ENCODE results near the gene FUT8. TPM values are rescaled to one million over a fixed set of nuclear protein-coding genes. Genes with fewer than 3 reads are reported as not detected.
"Not testable (repeated sequence)": the region's sequence is repeated elsewhere in the genome, so short reads cannot be mapped to it uniquely, and the experiment has no call there.

FUT8 gene
- total RNA-seq, 1 donor from 2014 or later = 56.6 TPM

DNA sequence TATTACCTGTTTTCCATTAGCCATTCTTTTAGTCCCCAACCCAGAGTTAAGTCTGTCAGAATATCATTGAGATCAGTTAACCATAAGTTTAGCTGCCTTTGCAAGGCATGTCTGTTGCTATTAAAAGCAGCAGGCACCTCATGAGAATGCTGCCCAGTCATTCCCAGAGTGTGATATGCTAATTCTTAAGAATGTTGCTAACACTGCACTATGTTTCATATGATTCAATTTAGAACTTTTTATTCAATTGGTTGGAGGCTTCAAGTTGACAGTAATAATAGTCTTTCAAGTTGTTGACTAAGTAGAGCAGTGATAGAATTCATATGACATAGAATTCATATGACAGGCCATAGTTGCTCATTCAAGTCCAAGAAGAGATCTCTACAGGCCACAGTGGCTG, 292.3 kb downstream of the FUT8 start:
- Mint-ChIP-seq H3K4me3 (ENCODE audit: unreplicated experiment) (no peak overlapping the region), H3K27me3 (ENCODE audit: unreplicated experiment) (no peaks in the 10 kb centered on the region), H3K9me3 (ENCODE audit: unreplicated experiment) (no peaks in the 10 kb centered on the region), H3K27ac (ENCODE audit: unreplicated experiment) (no peak overlapping the region), H3K36me3 (ENCODE audit: unreplicated experiment) (peaks cover 8% of the 10 kb centered on the region), H3K4me1 (ENCODE audit: low read depth, unreplicated experiment) (peaks cover 2% of the 10 kb centered on the region)
- no peak for DNase-seq
- TF ChIP-seq, protein P1, sequence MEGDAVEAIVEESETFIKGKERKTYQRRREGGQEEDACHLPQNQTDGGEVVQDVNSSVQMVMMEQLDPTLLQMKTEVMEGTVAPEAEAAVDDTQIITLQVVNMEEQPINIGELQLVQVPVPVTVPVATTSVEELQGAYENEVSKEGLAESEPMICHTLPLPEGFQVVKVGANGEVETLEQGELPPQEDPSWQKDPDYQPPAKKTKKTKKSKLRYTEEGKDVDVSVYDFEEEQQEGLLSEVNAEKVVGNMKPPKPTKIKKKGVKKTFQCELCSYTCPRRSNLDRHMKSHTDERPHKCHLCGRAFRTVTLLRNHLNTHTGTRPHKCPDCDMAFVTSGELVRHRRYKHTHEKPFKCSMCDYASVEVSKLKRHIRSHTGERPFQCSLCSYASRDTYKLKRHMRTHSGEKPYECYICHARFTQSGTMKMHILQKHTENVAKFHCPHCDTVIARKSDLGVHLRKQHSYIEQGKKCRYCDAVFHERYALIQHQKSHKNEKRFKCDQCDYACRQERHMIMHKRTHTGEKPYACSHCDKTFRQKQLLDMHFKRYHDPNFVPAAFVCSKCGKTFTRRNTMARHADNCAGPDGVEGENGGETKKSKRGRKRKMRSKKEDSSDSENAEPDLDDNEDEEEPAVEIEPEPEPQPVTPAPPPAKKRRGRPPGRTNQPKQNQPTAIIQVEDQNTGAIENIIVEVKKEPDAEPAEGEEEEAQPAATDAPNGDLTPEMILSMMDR (IDR thresholded peaks at IDR 0.05; ENCODE audit: partially characterized antibody, unreplicated experiment) = no peak

DNA sequence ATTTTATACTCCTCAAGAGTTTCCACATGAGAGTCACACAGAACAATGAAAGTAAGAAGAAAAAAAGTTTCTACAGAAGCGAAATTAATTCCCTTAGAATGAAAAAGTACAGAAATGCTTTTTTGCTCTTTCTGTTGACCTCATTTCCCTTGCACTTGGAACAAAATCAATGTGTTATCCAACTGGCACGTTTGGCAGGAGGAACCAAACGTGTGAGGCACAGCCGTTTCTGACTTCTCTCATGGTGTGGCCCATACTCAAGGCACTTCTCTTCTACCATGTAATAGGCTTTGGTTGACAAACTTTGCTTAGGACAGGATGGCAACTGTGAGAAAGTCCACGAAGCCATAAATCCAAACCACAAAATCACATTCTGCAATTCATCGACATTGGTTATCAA, 297.0 kb downstream of the FUT8 start:
- peaks cover 3% of the 10 kb centered on the region for H3K4me1 Mint-ChIP-seq (ENCODE audit: low read depth, unreplicated experiment)
- TF ChIP-seq, protein P1 (IDR thresholded peaks at IDR 0.05; ENCODE audit: partially characterized antibody, unreplicated experiment) = no peak

DNA sequence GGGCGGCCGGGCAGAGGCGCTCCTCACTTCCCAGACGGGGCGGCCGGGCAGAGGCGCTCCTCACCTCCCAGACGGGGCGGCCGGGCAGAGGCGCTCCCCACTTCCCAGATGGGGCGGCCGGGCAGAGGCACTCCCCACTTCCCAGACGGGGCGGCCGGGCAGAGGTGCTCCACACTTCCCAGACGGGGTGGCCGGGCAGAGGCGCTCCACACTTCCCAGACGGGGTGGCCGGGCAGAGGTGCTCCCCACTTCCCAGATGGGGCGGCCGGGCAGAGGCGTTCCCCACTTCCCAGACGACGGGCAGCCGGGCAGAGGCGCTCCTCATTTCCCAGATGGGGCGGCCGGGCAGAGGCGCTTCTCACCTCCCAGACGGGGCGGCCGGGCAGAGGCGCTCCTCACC, 304.3 kb downstream of the FUT8 start:
- H3K36me3 Mint-ChIP-seq (ENCODE audit: unreplicated experiment) = peaks cover 42% of the 10 kb centered on the region
- H3K4me1 Mint-ChIP-seq (ENCODE audit: low read depth, unreplicated experiment); H3K27ac Mint-ChIP-seq (ENCODE audit: unreplicated experiment); H3K4me3 Mint-ChIP-seq (ENCODE audit: unreplicated experiment); DNase-seq; H3K27me3 Mint-ChIP-seq (ENCODE audit: unreplicated experiment): not testable (repeated sequence)
- peaks cover 22% of the 10 kb centered on the region for H3K9me3 Mint-ChIP-seq (ENCODE audit: unreplicated experiment)

More for the DNA sequence above, 297.0 kb downstream of the FUT8 start:
- no peaks in the 10 kb centered on the region for H3K9me3 Mint-ChIP-seq (ENCODE audit: unreplicated experiment)
- H3K4me3 Mint-ChIP-seq (ENCODE audit: unreplicated experiment) = no peak overlapping the region
- H3K36me3 Mint-ChIP-seq (ENCODE audit: unreplicated experiment) = peaks cover 16% of the 10 kb centered on the region
- H3K27ac Mint-ChIP-seq (ENCODE audit: unreplicated experiment) = no peak overlapping the region
- no peak for DNase-seq
- H3K27me3 Mint-ChIP-seq (ENCODE audit: unreplicated experiment) = no peaks in the 10 kb centered on the region

DNA sequence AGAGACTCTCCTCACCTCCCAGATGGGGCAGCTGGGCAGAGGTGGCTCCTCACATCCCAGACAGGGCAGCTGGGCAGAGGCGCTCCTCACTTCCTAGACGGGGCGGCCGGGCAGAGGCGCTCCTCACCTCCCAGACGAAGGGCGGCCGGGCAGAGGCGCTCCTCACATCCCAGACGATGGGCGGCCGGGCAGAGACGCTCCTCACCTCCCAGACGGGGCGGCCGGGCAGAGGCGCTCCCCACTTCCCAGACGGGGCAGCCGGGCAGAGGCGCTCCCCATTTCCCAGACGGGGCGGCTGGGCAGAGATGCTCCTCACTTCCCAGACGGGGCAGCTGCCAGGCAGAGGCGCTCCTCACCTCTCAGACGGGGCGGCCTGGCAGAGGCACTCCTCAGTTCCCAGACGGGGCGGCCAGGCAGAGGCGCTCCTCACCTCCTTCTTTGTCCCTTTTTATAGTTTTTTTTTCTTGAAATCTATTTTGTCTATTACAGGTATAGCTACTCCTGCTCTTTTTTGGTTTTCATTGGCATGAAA, 304.9 kb downstream of the FUT8 start:
- H3K4me1 Mint-ChIP-seq (ENCODE audit: low read depth, unreplicated experiment); H3K27me3 Mint-ChIP-seq (ENCODE audit: unreplicated experiment); H3K27ac Mint-ChIP-seq (ENCODE audit: unreplicated experiment); DNase-seq; H3K4me3 Mint-ChIP-seq (ENCODE audit: unreplicated experiment): not testable (repeated sequence)
- peaks cover 22% of the 10 kb centered on the region for H3K9me3 Mint-ChIP-seq (ENCODE audit: unreplicated experiment)
- H3K36me3 Mint-ChIP-seq (ENCODE audit: unreplicated experiment) = peaks cover 42% of the 10 kb centered on the region

DNA sequence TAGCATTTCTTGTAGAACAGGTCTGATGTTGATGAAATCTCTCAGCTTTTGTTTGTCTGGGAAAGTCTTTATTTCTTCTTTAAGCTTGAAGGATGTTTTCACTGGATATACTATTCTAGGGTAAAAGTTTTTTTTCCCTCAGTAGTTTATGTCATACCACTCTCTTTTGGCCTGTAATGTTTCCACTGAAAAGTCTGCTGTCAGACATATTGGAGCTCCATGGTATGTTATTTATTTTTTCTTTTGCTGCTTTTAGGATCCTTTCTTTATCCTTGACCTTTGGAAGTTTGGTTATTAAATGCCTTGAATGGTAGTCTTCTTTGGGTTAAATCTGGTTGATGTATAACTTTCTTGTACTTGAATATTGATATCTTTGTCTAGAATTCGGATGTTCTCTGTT, 306.1 kb downstream of the FUT8 start:
- Mint-ChIP-seq H3K4me1 (ENCODE audit: low read depth, unreplicated experiment) (no peaks in the 10 kb centered on the region), H3K27ac (ENCODE audit: unreplicated experiment) (no peak overlapping the region), H3K9me3 (ENCODE audit: unreplicated experiment) (peaks cover 22% of the 10 kb centered on the region), H3K36me3 (ENCODE audit: unreplicated experiment) (peaks cover 40% of the 10 kb centered on the region), H3K4me3 (ENCODE audit: unreplicated experiment) (no peak overlapping the region), H3K27me3 (ENCODE audit: unreplicated experiment) (peaks cover 6% of the 10 kb centered on the region)
- TF ChIP-seq, protein P1 (IDR thresholded peaks at IDR 0.05; ENCODE audit: partially characterized antibody, unreplicated experiment) = no peak
- no peak for DNase-seq

DNA sequence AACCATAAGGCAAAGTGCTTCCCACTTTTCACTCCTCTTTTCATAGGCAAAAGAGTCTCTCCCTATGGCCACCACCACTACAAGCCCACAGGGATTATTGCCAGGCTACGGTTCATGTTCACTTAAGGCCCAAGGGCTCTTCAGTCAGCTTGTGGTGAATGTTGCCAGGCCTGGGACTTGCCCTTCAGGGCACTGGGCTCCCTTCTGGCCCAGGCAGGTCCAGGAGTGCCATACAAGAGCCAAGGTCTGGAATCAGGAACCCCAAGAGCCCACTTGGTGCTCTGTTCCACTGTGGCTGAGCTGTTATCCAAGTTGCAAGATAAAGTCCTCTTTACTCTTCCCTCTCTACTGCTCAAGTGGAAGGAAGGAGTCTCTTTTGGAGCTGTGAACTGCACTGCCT, 307.6 kb downstream of the FUT8 start:
- TF ChIP-seq, protein P1 (IDR thresholded peaks at IDR 0.05; ENCODE audit: partially characterized antibody, unreplicated experiment) = no peak
- no peak for DNase-seq
- H3K9me3 Mint-ChIP-seq (ENCODE audit: unreplicated experiment) = peaks cover 22% of the 10 kb centered on the region
- peaks cover 6% of the 10 kb centered on the region for H3K27me3 Mint-ChIP-seq (ENCODE audit: unreplicated experiment)
- H3K4me3 Mint-ChIP-seq (ENCODE audit: unreplicated experiment) = no peak overlapping the region
- H3K27ac Mint-ChIP-seq (ENCODE audit: unreplicated experiment) = no peak overlapping the region
- peaks cover 28% of the 10 kb centered on the region for H3K36me3 Mint-ChIP-seq (ENCODE audit: unreplicated experiment)
- no peaks in the 10 kb centered on the region for H3K4me1 Mint-ChIP-seq (ENCODE audit: low read depth, unreplicated experiment)

Measured in glutamatergic neuron (in vitro differentiated cells).